Loucy (cell line): Measurements from ENCODE around the gene CD14.

Experiments used
- H2AFZ ChIP-seq: fragments of 200-600 bp; sonication (generic); 2 replicates; pipeline ENCODE4 v1.6.0; 2016; ENCODE audit warnings: antibody characterized with exemption, mild to moderate bottlenecking, low read length, moderate library complexity
- H3F3A ChIP-seq: fragments of 200-600 bp; 2 replicates; pipeline ENCODE4 v1.6.0; 2016; ENCODE audit warnings: antibody characterized with exemption, low read depth, mild to moderate bottlenecking
- H3K27me3 ChIP-seq: fragments of 200-600 bp; sonication (generic); 2 replicates; pipeline ENCODE4 v1.6.1; 2014; ENCODE audit warnings: low read length, mild to moderate bottlenecking; ENCODE audit not compliant: insufficient read depth, poor library complexity, severe bottlenecking
- H3K36me3 ChIP-seq: fragments of 200-600 bp; sonication (generic); 2 replicates; pipeline ENCODE4 v1.6.1; 2016; ENCODE audit warnings: low read length; ENCODE audit not compliant: insufficient read depth
- H3K4me1 ChIP-seq: fragments of 200-600 bp; sonication (generic); 2 replicates; pipeline ENCODE4 v1.5.1; 2014; ENCODE audit warnings: low read length, mild to moderate bottlenecking; ENCODE audit not compliant: insufficient read depth, poor library complexity, severe bottlenecking
- H3K4me2 ChIP-seq: fragments of 200-600 bp; sonication (generic); 2 replicates; pipeline ENCODE4 v1.6.0; 2014; ENCODE audit warnings: antibody characterized with exemption, low read length, low read depth, mild to moderate bottlenecking; ENCODE audit not compliant: poor library complexity, severe bottlenecking
- H3K4me3 ChIP-seq: fragments of 200-600 bp; sonication (generic); 2 replicates; pipeline ENCODE4 v1.5.1; 2014; ENCODE audit warnings: low read length, mild to moderate bottlenecking, mixed read lengths; ENCODE audit not compliant: poor library complexity, severe bottlenecking
- H3K79me2 ChIP-seq: fragments of 200-600 bp; sonication (generic); 2 replicates; pipeline ENCODE4 v1.6.1; 2014; ENCODE audit warnings: low read length; ENCODE audit not compliant: insufficient read depth
- H3K9ac ChIP-seq: fragments of 200-600 bp; sonication (generic); 2 replicates; pipeline ENCODE4 v1.6.0; 2014; ENCODE audit warnings: mild to moderate bottlenecking, low read depth, low read length, moderate library complexity; ENCODE audit not compliant: poor library complexity, severe bottlenecking
- H3K9me2 ChIP-seq: fragments of 200-600 bp; sonication (generic); replicated peaks from 2 replicates; pipeline ENCODE4 v1.6.1; 2016; ENCODE audit warnings: low read depth, low read length, mixed read lengths
- H3K9me3 ChIP-seq: fragments of 200-600 bp; sonication (generic); 2 replicates; pipeline ENCODE4 v1.6.1; 2014; ENCODE audit warnings: mild to moderate bottlenecking, antibody characterized with exemption, low read length, low read depth; ENCODE audit not compliant: insufficient read depth
- H4K20me1 ChIP-seq: fragments of 200-600 bp; sonication (generic); 2 replicates; pipeline ENCODE4 v1.6.0; 2014; ENCODE audit warnings: antibody characterized with exemption, low read length, mild to moderate bottlenecking; ENCODE audit not compliant: insufficient read depth, poor library complexity, severe bottlenecking
- CTCF ChIP-seq: fragments of 200-600 bp; sonication (generic); conservative IDR thresholded peaks from 2 replicates; pipeline ENCODE4 v1.5.1; 2014; ENCODE audit warnings: mild to moderate bottlenecking, antibody characterized with exemption, low read length
- EZH2phosphoT487 ChIP-seq: fragments of 200-600 bp; IDR thresholded peaks from 2 replicates; pipeline ENCODE4 v1.6.1; 2018; ENCODE audit warnings: antibody characterized with exemption, mild to moderate bottlenecking, moderate library complexity, borderline replicate concordance

CD14 gene

GRCh38 chr5:140637371-140638100 is 4.6 kb upstream of the CD14 start:
- no peak overlapping the region for H3K9ac ChIP-seq
- TF ChIP-seq EZH2phosphoT487 (no peak), CTCF (no peak)
- no peaks in the 10 kb centered on the region for H3K27me3 ChIP-seq
- no peak overlapping the region for H3K4me2 ChIP-seq
- no peaks in the 10 kb centered on the region for H3K9me2 ChIP-seq
- no peaks in the 10 kb centered on the region for H4K20me1 ChIP-seq
- H3F3A ChIP-seq, result no peaks in the 10 kb centered on the region
- H3K36me3 ChIP-seq, result no peaks in the 10 kb centered on the region
- H3K9me3 ChIP-seq, result no peaks in the 10 kb centered on the region
- peaks cover 9% of the 10 kb centered on the region; the same call in 1 of the 2 replicates for H3K79me2 ChIP-seq
- no peak overlapping the region for H3K4me3 ChIP-seq
- no peak overlapping the region; the same call in 1 of the 2 replicates for H2AFZ ChIP-seq
- peaks cover 10% of the 10 kb centered on the region for H3K4me1 ChIP-seq

GRCh38 chr5:140635291-140636257 is 2.6 kb upstream of the CD14 start:
- Histone ChIP-seq H3K4me3 (no peak overlapping the region), H3K79me2 (peaks cover 9% of the 10 kb centered on the region; the same call in 1 of the 2 replicates), H3K9ac (no peak overlapping the region), H4K20me1 (no peaks in the 10 kb centered on the region), H2AFZ (peak overlapping the region; percentile 56; the same call in 1 of the 2 replicates), H3K9me2 (no peaks in the 10 kb centered on the region), H3K4me2 (no peak overlapping the region), H3K9me3 (no peaks in the 10 kb centered on the region), H3K36me3 (no peaks in the 10 kb centered on the region), H3K4me1 (peaks cover 10% of the 10 kb centered on the region), H3K27me3 (no peaks in the 10 kb centered on the region), H3F3A (no peaks in the 10 kb centered on the region)
- TF ChIP-seq EZH2phosphoT487 (no peak), CTCF (no peak)

- H4K20me1 ChIP-seq, result no peaks in the 10 kb centered on the region
- H3K9me3 ChIP-seq, result no peaks in the 10 kb centered on the region
- H2AFZ ChIP-seq, result no peak overlapping the region
- no peak overlapping the region for H3K4me3 ChIP-seq
- no peaks in the 10 kb centered on the region for H3K27me3 ChIP-seq
- H3F3A ChIP-seq, result no peaks in the 10 kb centered on the region
- H3K79me2 ChIP-seq, result no peaks in the 10 kb centered on the region
- H3K9me2 ChIP-seq, result no peaks in the 10 kb centered on the region
- TF ChIP-seq EZH2phosphoT487 (no peak), CTCF (no peak)
- no peaks in the 10 kb centered on the region for H3K36me3 ChIP-seq
- H3K4me2 ChIP-seq, result no peak overlapping the region
- peaks cover 5% of the 10 kb centered on the region for H3K4me1 ChIP-seq
- no peak overlapping the region for H3K9ac ChIP-seq
These were observed 1.1 kb upstream of the CD14 start for GRCh38 chr5:140634103-140634502.
